Pulmonary artery endothelial cell (primary cell): ENCODE results near the gene SCTR. TPM values are rescaled to one million over a fixed set of nuclear protein-coding genes. Genes with fewer than 3 reads are reported as not detected.

ENCODE experiments used
- DNase-seq: peaks from one replicate; pipeline ENCODE4 v3.0.0-alpha.2; 2011; ENCODE audit warnings: low read depth, low spot score
- total RNA-seq: library from RNA; depleted of rRNA; stranded (reverse); fragments of >200 nt; gene quantifications from 2 replicates; pipeline ENCODE4 v1.2.3, GENCODE V29; 2014

SCTR gene
- total RNA-seq, 1 donor from 2014 or later: not detected

- DNase-seq: no peak
Measured at GRCh38 chr2:119448427-119449141, 75.7 kb downstream of the SCTR start.

- no peak for DNase-seq
Measured at GRCh38 chr2:119446037-119446436, 78.2 kb downstream of the SCTR start.

DNA sequence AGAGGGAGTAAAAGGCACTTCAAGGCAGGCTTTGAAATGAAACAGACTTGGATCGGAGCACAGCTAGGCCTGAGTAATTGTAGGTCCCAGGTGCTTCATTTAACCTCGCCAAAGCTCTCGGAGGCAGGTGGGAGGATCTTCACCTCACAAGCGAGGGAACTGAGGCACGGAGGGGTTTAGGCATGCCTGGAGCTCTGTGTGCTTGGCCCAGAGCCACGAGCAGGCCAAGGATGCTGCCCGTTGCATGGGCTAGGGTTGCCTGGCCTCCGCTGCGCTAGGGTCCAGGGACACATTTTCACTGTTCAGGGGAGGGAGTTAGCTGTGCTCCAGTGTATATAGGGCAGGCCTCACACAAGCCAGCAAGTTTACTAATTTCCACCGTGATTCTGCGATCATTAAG lies 81.4 kb downstream of the SCTR start:
- no peak for DNase-seq

- no peak for DNase-seq
Measured at GRCh38 chr2:119442226-119442619, 82.1 kb downstream of the SCTR start.

- DNase-seq: no peak
Measured at GRCh38 chr2:119441376-119442225, 82.7 kb downstream of the SCTR start.

- DNase-seq: no peak
Measured at GRCh38 chr2:119440873-119441272, 83.4 kb downstream of the SCTR start.

- no peak for DNase-seq
Measured at GRCh38 chr2:119440501-119440870, 83.8 kb downstream of the SCTR start.

GRCh38 chr2:119439574-119440500 lies 84.4 kb downstream of the SCTR start:
- DNase-seq: no peak

DNA sequence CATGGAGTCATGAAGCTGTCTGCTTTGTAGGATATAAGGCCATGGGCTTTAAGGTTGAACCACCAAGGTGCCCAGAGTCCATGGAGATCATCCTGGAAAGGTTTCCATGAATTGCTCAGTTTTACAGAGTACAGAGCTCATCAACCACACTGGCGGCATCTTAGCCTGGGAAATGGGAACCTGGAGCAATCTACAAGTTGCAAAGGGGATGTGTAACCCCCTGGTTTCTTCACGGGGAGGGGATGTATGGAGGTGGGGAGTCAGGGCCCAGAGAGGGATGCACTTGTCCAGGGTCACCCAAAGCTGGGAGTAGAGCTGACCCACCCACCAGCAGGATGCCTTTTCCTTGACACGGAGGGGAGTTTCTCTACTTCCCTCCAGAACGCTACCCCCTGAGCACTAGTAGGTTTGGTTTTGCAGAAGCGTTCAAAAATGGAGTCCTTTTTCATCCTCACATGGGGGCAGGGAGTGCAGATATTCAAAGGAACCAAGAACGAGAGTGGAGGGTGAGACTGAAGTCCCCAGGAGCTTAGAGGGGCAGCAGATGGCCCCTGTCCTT lies 85.5 kb downstream of the SCTR start:
- no peak for DNase-seq

GRCh38 chr2:119438128-119438656 lies 86.1 kb downstream of the SCTR start:
- DNase-seq: no peak

- no peak for DNase-seq
Measured at GRCh38 chr2:119436993-119437772, 87.1 kb downstream of the SCTR start.

GRCh38 chr2:119435953-119436297 lies 88.4 kb downstream of the SCTR start:
- no peak for DNase-seq

- no peak for DNase-seq
Measured at GRCh38 chr2:119435081-119435952, 89.0 kb downstream of the SCTR start.

GRCh38 chr2:119434664-119435063 lies 89.6 kb downstream of the SCTR start:
- no peak for DNase-seq

GRCh38 chr2:119433636-119434327 lies 90.5 kb downstream of the SCTR start:
- no peak for DNase-seq

GRCh38 chr2:119432851-119433522 lies 91.3 kb downstream of the SCTR start:
- no peak for DNase-seq

DNA sequence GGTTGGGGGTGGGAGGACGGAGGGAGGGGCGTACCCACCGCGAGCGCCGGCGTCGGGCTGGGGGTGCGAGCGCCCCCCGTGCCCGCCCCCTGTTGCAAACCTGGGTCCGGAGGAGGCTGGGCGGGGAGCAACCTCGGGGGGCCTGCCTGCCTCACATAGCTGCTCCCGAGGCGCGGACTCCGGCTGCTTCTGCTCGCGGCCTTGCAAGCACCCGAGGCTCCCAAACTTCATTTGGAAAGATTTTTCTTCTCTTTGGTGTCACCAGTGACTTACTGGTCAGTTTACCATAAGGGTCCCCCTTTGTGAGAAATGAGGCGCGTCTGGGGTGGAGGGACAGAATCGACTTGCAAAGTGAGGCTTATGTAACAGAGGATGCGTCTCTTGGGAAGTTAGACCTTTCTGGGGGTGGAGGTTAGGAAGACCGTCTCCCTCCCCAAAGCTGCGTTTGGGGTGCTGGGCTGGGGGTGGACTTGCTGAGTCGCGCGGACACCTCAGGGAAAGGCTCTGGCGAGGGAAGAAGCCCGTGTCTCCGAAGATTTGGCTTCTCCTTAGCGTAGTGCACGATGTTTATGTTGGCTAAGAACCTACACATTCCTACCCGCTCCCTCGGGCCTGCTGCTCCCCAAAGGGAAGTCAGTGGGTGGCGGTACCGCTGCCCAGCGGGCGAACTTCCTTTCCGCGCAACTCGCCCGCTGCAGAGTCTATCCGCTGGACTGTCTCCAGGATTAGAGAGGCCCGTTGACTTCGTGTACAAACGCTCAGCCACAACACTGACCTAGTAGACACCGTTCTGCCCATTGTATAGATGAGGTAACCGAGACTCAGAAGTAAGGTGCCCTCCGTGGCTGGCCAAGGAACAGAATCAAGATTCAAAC lies 92.1 kb downstream of the SCTR start:
- peak; percentile 20 for DNase-seq
